Hematopoietic multipotent progenitor cell treated with erythropoietin and hydrocortisone succinate and interleukin-3 and kit ligand, for 4 days (in vitro differentiated cells): Measurements from ENCODE around the gene HACL1.

Experiments used
- DNase-seq: peaks from one replicate; pipeline ENCODE4 v3.0.0-alpha.2; 2015

The HACL1 gene

DNA sequence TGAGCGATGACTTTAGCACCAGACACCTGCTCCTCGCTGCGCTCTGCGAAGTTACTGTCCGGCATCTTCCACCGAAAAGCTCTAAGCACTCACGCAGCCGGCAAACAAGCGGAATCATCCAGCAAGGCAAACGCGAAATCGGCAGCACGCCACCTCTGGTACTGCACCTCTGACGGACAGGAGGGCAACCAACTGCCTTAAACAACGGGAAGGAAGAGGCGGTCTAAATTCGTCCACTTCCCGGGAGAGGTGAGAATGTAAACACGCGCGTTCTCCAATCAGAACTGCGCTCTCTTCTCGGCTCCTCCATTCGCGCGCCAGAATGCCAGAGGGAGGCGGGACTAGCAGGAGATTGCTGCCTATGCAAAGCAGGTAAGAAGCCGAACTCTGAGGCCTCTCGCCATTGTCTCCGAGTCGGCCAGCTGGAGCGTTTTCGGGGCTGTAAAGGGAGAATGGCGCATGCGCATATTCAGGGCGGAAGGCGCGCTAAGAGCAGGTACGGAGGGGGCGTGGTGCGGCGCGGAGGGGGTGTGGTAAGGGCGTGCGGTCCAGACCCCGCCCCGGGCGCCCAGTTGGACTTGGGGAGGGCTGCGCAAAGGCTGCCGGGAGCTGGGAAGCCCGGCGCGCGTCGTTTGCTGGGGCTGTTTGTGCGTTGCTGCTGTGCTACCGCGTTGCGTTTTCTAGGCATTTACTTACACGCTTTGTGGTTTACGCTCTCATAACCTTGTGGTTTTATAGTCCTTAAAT is at the start of gene HACL1, which contains the start of gene BTD:
HACL1 (minus strand) TSS at position 171 of the 747 bp plus-strand sequence; CDS start at position 65, 106 bp downstream.
BTD (plus strand) TSS at position 347 of the 747 bp plus-strand sequence. CDS start 33,695 bp downstream, outside the sequence.
- peak; percentile 100 for DNase-seq

DNA sequence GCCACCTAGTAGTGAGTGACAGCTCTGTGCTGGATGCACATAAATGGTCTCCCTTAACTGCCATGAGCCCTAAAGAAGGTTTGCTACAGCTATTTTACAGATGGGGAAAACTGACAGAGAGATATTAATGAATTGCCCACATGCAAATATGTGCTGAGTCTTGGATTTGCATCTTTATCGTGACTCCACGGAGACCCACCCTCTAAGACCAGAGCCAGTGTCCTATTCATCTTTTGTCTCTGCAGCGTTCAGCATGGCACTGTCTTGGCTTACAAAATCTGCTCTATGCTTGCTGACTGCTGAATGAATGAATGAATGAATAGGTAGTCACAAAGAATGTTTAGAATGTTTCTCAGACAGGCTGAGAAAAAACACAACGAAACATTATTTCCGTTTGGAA is 48.5 kb upstream of the HACL1 start:
- DNase-seq: no peak

DNA sequence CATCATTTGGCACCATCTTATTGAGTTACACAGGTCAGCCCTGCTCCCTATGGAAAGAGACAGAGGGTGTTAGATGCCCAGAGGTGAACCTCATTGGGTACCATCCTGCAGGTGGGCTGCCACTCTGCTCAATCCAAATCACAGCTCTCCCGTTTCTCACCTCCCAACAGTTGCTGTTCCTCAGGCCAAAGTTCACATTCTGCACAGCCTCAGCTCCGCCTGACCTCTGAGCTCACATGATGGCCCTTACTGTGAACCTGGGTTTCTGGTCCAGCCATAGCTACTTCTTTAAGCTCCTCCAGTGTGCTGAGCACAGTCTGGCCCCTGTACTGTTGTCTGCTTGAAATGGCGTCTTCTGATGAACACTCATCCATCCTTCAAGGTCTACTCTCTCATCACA is 48.0 kb upstream of the HACL1 start:
- DNase-seq: no peak

DNA sequence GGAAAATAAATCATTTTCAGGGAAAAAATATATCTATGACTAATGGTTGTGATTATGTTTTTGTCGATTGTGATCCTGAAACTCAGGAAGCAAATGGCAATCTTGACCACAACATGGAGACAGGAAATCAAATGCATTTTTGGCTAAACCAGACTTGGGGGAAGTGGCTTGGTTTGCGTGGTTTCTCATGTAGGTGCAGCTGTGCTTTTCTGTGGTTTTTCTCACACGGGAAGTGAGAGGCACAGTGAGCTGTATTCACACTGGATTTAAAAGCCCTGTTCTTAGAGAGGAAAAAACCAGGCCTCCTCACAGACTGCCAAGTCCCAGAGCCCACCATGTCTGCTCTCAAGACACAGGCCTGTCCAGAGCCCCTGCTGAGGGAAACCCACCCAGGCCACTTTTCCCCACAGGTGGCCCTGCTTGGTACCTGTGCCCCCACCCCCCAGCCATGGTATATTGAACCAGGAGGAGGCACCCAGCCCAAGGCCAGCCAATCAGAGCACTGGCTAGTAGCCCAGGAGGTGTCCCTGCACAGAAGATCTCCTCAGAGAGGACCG is 46.3 kb upstream of the HACL1 start:
- DNase-seq: peak; percentile 84

DNA sequence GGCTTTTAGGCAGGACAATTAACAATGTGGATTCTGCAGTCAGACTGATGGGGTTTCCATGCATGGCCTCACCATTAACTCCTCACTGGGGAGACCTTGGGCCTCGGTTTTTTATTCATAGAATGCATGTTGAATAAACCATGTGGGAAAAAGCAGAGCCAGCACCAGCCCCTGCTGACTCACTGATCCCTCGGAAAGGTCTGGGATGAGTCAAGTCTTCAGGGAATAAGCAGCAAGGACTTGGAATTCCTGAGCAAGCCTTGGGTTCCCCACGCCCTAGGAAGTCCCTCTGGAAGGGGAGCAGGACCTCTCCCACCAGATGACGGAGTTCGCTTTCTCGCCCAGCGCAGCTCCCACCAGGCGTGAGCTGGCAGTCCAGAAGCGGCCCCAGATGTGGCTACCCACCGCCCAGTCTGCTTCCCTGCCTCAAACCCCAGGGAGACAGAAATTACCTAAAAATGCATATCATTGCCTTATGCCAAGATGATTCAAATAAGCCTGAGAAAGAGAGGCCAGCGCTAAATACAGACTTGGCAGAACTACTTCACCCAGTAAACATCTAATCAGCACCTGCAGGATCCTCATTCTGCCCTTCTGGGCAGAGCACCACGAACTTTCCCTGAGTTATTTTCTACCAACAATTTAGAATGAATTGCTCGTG is 45.6 kb upstream of the HACL1 start:
- DNase-seq: no peak

DNA sequence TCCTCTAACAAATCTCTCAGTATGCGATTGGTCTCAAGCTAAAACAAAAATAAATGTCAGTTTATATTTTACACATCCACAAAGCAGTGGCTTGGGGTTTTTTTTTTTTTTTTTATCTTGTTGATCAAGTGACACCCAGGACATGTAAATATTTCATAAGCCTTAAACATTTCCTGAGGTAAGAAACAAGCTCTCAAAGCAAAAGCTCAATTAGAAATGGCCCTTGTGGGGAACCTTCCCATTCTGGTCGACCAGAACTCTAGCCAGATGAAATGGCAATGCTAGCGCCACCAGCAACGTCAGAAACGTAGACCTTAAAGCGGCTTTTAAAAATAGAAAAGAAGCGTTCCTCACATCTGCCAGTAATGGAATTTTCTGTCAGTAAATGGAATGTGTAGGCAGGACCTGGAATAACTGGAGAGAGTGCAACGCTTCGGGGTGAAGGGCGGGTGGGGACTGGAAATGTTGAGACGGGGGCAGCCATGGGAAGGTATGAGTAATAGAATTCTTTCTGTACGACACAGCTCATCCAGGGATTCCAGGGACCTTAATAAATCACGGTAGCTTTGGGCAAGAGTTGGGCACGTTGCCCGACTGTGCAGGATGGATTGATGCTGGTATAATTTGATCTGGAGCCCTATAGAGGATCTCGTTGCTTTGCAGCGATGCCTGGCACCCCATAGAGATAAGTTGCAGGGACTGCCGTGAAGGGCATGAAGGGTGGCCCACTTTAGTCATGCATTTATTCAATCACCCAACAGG is 44.6 kb upstream of the HACL1 start:
- DNase-seq: no peak

DNA sequence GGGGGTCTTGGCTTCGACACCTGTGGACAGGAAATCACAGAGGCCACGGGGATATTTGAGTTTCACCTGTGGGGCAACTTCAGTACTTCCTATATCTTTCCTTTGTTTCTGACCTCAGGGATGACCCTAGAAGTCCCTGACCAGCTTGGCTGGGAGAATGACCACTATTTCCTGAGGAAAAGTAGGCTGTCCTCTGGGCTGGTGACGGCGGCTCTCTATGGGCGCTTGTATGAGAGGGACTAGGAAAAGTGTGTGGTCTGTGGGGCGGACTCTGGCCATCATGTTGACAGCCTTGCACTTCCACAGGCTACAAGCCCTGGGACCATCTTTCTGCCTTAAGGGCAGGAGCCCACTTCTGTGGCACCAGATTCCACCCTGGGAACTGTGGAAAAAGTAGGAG is 43.9 kb upstream of the HACL1 start:
- no peak for DNase-seq

DNA sequence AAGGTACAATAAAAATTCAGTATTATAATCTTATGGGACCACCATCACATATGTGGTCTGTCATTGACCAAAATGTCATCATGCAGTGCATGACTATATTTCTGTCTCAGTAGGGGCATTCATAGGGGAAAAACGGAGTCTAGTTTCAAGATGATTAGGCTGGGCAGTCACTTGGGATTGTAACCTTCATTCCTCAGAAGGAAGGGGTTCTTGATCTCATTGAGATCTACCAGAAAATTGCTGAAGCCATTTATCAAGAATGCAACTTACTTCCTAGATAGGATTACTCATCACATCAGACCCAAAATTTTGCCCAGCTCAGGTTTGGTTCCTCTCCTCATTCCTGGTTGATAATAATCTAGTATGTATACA is 37.5 kb upstream of the HACL1 start:
- DNase-seq: no peak

DNA sequence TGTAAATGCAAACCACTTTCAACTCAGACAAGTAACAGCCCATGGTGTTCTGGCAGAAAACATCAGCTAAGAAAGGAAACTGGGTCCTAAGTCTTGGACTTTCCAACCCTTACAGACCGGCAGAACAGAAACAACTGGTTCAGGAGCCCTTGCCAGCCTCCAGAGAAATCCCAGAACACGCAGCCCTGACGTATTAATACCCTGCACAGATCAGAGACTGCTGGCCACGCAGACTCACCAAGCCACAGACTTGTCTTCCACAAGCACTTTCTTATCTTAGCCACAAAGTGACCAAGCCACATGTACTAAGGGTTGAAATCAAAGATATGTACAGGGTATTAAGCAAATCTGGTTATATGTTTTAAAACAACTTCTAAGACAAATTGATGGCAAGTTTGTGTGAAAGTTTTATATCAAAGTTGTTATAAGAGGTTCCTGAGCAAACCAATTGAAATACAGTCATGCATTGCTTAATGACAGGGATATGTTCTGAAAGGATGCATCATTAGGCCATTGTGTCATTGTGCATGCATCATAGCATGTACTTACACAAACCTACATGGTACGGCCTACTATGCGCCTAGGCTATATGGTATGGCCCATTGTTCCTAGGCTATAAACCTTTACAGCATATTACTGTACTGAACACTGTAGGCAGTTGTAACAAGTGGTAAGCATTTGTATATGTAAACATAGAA is 37.0 kb upstream of the HACL1 start:
- peak; percentile 39 for DNase-seq

DNA sequence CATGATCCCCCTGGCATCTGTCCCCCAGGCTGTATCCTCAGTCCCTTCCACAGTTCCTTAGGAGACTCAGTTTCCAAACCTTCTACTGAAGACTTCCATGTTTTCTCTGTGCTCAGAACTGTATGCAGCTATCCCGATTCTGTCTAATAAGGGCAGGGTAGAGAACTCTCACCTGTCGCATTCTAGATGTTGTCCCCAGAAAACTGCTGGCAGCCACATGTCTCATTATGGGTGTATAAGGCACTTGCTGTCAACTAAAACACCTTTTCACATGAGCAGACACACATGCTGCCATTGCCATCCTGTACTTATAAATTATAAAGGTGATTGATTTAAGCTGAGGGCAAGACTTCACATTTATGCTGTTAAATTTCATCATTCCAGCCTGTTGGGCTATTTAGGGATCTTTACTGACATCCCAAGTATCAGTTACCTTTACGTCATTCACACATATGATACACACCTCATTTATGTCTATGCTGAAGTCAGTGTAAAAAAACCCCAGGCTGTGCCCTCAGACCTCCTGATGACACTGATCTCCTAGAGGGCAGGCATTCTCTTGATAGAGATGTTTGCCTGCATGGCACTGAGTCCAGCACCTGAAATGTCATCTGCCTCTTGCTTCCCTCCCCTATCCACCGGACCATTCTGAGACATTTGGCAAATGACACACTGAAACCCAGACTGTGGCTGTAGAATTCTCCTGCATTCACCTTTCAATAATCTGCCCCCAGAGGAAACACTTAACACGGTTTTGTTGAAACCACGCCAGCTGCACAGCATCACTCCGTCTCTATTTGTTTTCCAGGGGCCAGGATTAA is 36.0 kb upstream of the HACL1 start:
- no peak for DNase-seq

DNA sequence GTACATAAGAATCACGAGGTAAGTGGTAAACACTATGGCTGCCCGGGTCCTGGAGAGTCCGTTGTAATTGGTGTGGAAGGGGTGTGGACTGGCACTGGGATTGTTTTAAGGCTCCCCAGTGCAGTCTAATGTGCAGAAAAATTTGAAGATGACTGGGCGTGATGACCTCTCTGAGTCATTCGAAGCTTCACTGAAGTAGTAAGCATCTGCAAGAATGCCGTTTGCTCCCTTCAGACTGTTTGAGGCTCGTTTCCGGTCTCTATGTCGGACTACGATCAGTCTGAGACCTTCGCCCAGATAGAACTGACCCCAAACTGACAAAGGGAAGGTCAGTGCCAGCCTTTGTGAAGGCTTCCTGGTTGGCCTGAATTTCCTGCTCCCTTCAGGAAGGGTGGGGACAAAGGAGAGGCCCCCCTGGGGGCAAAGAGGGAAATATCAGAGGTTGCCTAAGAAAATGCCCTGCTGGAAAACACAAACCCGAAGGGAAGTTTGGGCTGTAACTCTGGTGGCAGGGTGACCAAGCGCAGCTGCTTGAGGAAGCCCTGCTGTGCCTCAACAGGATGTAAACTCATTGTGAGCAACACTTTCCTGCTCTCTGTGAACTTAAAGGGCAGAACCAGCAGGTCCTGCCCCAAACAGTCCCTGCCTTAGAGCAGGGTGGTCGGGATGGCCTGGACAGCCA is 34.8 kb upstream of the HACL1 start:
- DNase-seq: peak; percentile 18

DNA sequence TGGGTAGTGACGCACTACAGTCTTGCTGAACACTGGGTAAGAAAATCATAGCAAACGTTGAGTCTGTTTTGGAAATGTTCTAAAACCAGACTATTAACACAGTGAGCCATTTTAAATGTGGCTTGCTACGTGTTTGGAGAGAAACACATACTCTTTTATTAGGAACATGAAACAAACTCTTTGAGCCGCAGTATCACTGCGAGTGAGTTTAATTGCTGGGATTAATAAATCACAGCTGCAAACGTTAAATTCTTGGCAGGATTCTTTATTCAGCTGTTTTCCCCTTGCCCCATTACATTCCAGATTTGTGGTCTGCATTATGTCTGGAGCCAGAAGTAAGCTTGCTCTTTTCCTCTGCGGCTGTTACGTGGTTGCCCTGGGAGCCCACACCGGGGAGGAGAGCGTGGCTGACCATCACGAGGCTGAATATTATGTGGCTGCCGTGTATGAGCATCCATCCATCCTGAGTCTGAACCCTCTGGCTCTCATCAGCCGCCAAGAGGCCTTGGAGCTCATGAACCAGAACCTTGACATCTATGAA is 33.8 kb upstream of the HACL1 start:
- DNase-seq: no peak

DNA sequence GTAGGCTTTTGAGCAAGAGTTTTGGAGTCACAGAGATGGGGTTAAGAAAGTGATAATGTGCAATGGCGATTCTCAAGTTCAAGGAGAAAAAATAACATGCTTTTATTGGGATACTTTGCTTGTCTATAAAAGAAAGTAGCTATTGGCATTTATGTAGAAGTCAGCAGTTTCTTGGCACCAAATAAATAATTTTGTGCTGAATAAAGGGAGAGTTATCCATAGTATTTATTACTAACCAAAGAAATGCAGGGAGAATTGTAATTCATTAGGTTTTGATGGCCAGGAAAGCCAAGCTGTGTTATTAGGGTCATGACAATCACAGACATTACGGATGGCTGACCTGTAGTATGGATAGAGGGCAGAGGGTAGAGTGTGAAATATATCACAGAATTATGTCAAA is 33.3 kb upstream of the HACL1 start:
- DNase-seq: no peak

DNA sequence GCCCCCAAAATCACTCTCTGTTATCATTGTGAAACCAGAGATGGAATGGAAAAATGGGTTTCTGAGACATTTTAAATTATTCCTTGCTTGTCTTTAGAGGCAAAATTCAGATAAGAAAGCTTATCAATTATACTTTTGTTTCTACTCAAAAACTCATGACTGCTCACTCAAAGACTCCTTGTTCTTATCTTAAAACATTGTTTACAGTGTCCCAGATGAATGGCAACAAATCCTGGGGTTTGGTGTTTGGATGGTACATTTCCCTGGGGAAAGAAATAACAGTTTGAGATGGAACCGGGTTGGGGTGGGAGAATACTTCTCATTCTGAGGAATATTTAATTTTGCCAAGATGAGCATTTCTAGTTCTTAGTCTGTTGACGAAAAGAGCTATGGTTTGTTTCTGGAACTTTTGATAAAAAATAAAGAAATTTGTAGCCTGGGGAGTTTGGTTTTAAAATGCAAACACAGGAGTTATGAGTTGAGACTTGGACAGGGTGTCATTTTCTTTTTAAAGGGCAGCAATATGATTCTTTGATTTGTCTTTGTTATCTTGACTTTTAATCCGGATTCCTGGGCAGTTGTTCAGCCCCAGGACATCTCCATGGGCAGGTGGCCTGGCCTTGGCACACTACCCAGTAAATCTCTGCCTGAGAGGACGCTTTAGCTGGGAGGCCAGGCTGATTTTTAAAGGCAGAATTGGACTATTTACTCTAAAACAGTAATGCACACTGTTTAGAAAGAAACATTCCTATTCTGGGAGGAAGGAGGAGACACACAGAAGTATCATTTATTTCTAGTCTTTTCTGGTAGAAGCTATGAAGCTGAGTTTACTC is 32.6 kb upstream of the HACL1 start:
- DNase-seq: no peak

DNA sequence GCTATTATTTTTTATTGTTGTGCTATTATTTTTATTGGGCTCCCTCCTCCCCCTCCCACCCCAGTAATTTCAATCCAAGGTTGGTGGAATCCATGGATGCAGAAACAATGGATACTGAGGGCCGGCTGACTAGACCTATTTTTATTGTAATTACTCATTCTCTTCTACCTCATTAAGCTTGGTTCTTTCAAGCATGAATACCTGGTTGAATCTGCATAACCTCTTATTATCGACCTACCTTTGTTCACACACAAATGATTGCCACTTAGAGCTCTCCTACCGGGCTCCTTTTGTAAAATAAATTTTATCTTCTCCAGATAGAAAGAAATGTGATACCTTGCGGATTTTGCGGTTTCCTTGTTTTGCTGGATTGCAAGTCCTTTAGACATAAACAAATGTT is 31.8 kb upstream of the HACL1 start:
- no peak for DNase-seq

DNA sequence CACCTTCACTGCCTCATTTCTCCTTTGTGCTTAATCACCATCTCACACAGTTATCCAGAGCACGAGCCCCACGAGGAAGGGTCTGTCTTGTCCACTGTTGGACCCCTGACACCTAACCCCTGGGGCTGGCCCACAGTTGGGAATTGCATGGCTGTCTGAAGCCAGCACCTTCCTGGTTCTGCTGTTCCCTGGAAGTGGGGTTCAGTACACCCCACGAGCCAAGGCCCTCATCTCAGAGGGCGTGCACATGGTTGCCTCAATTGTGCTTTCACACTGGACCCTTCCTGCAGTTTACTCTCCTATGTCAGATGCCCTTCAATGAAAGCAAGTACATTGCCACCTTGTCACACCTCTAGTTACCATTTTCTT is 30.8 kb upstream of the HACL1 start:
- no peak for DNase-seq

DNA sequence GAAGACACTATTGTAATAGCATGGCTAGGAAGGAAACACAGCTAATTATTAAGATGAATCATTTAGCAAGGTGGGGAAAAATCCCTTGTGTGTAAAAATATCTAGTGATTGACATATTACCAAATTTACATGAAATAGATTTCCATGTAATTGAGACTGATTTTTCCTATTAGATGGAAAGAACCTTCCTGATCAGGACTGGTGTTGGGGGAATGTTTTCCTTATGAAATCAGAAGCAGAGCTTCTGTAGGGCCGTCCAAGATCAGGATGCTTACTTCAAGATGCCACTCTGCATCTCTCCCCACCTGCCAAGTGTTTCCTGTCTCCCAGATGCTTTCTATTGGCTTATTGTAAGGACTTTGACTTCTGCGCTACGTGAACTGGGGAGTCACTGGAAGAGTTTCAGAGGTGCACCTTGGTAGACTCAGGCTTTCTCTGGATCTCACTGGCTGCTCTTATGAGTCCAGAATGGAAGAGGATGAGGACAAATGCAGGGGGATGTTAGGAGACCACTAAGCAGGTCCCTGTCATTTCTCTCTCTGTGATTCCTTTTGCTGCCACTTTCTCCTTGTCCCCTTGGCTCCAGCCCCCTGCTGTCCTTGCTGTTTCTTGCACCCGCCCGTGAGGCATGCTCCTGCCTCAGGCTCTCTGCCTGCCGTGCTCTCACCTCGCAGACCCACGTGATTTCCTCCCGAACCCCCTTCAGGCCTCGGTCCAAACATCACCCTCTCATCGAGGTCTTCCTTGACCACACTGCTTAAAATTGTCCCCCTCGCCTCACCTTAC is 30.2 kb upstream of the HACL1 start:
- DNase-seq: no peak

DNA sequence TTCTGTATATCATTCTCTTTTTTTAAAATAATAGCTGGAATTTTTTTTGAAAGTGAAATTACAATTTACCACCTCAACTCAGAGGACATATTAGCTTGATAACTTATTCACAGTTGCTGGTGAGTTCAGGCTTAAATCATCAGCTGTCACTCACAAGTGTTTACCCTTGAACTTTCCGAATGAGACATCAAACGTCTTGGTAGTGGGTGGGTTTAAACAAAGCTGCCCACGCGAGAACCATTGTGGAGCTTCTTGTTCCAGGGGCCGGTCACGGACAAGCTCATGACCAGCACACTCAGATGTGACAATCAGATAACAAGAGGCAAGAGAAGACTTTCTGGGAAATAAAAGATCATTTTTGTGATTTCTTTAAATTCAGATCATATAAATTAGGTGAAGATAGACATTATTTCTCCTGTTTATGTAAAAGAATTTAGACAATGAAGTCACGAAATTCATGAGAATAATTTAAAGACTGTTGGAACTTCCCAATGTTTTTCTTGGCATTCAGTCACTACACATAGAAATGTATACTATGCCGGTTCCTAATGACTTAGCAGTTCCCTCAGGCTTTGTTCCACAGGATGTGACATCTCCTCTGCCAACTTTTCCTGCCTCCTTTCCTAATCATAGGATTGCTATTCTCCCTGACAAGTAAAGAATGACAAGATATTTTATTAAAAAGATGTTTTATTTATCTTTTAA is 29.4 kb upstream of the HACL1 start:
- DNase-seq: peak; percentile 22
